ENCODE results near the gene DGKI. TPM values are rescaled to one million over a fixed set of nuclear protein-coding genes. Genes with fewer than 3 reads are reported as not detected.

The DGKI gene
- total and polyA plus RNA-seq, 2 of the 4 experiments (the other 2 are of a cell fraction) = 3.9 to 15.8 TPM

DNA sequence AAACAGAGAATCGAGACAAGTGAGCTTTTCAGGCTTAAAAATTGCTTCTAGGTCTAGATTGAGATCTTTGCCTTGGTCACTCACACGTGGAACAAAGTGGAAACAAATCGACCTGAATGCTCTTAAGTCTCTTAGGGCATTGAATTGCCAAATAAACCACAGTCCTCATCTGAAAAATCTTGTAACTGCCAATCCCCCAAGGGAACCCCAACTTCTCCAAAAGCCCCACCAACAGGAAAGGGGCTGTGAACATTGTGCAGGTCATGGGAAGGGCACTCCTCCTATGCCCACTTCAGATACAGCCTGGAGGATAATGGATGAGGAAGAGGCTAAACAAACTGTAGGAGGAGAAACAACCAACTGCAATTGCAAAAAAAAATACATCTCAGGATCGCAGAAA is 91.3 kb downstream of the DGKI start:
- no peaks in the 10 kb centered on the region for H3K27me3 ChIP-seq (ENCODE audit: control insufficient read depth, insufficient read depth, low read length)
- no peak overlapping the region for H2BK5ac ChIP-seq (ENCODE audit: low read depth, low read length, poor library complexity, severe bottlenecking)
- in situ Hi-C loops (cut with MboI; ENCODE audit: low sequenced_read_pairs) = no loop called here
- intact Hi-C loops (cut with micrococcal nuclease) = no loop called here
- no TSS peak for BruUV-seq (replicated peaks)
- DNase-seq = no peak
- 56% methylated on average over 2 of the region's 4 CpGs; no CpG with 5 or more reads in 1 of the 2 experiments for WGBS, 2 experiments (ENCODE audit: extremely low coverage in 2 of 2, insufficient read length in 1 of 2)
- H3K14ac ChIP-seq (replicated peaks; ENCODE audit: low read depth, low read length) = no peak overlapping the region
- no peak for ATAC-seq (ENCODE audit: low read depth)
- no peak overlapping the region for H2BK120ac ChIP-seq (ENCODE audit: low read depth, low read length)
- H2BK15ac ChIP-seq (ENCODE audit: low read depth, low read length) = no peak overlapping the region
- H3K56ac ChIP-seq (ENCODE audit: extremely low read depth, insufficient read depth, low read length) = no peak overlapping the region
- H4K8ac ChIP-seq (ENCODE audit: low read depth in 2 of 2, low read length in 2 of 2) = no peak overlapping the region
- no peak overlapping the region for H3K27ac ChIP-seq (ENCODE audit: insufficient read depth, low read length)
- H4K20me1 ChIP-seq (ENCODE audit: insufficient read depth, low read length) = no peaks in the 10 kb centered on the region
- H3K4me3 ChIP-seq (ENCODE audit: insufficient read depth, low read depth, low read length) = no peak overlapping the region
- H3K23ac ChIP-seq (ENCODE audit: low read depth, low read length) = no peak overlapping the region
- no peak overlapping the region for H2AK5ac ChIP-seq (ENCODE audit: low read depth, low read length)
- H4K5ac ChIP-seq (ENCODE audit: low read depth, low read length) = no peak overlapping the region
- H2AFZ ChIP-seq (replicated peaks; ENCODE audit: low read length, poor library complexity) = no peak overlapping the region
- TF ChIP-seq MAZ (IDR thresholded peaks at IDR 0.05; ENCODE audit: borderline replicate concordance, low read depth, low read length) = no peak
- peaks cover 2% of the 10 kb centered on the region; the same call in 1 of the 2 replicates for H3K4me1 ChIP-seq (ENCODE audit: control insufficient read depth, insufficient read depth, low read length)
- H3K9me1 ChIP-seq (ENCODE audit: insufficient read depth, low read length) = no peaks in the 10 kb centered on the region
- no peaks in the 10 kb centered on the region; a peak in 1 of 4 replicates for H3K79me1 ChIP-seq (ENCODE audit: low read depth in 1 of 2, low read length in 2 of 2)
- H3K4ac ChIP-seq (ENCODE audit: low read depth, low read length) = no peak overlapping the region
- H2AK9ac ChIP-seq (replicated peaks; ENCODE audit: low read depth, low read length, poor library complexity) = no peak overlapping the region
- ChIA-PET CTCF (no interaction called here), POLR2A (ENCODE audit: unreplicated experiment) (no interaction called here)
- H3K9me3 ChIP-seq (ENCODE audit: control insufficient read depth, insufficient read depth, low read length) = no peaks in the 10 kb centered on the region
- H2BK20ac ChIP-seq (ENCODE audit: low read depth, low read length) = no peak overlapping the region
- no peak overlapping the region for H3K4me2 ChIP-seq (ENCODE audit: low read depth, low read length)
- H4K91ac ChIP-seq (ENCODE audit: insufficient read depth, low read depth, low read length) = no peak overlapping the region
- H3K36me3 ChIP-seq (ENCODE audit: control insufficient read depth, insufficient read depth, low read length) = no peaks in the 10 kb centered on the region
- H3K18ac ChIP-seq (ENCODE audit: low read depth, low read length) = no peak overlapping the region
- H3K9ac ChIP-seq (ENCODE audit: low read depth, low read length) = no peak overlapping the region
- dilution Hi-C loops (cut with HindIII; ENCODE audit: low sequenced_read_pairs, unreplicated experiment) = no loop called here
